Subcutaneous abdominal adipose tissue (tissue), 5 donors: ENCODE results near the gene SLC39A8.
"Not testable (repeated sequence)": the region's sequence is repeated elsewhere in the genome, so short reads cannot be mapped to it uniquely, and the experiment has no call there.

Source experiments
- H3K27ac ChIP-seq: one replicate; pipeline ENCODE4 v1.7.0; 2013; ENCODE audit warnings: low read depth, mild to moderate bottlenecking, inconsistent platforms, low read length, moderate library complexity
- H3K27me3 ChIP-seq, 5 donors: one replicate each; pipeline ENCODE4 v1.7.0; 2013; ENCODE audit warnings: low read length in 5 of 5, inconsistent platforms in 1 of 5; ENCODE audit not compliant: control insufficient read depth in 5 of 5, insufficient read depth in 4 of 5
- H3K36me3 ChIP-seq, 5 donors: one replicate each; pipeline ENCODE4 v1.7.0; 2013; ENCODE audit warnings: low read length in 5 of 5; ENCODE audit not compliant: control insufficient read depth in 5 of 5, insufficient read depth in 5 of 5
- H3K4me1 ChIP-seq, 5 donors: one replicate each; pipeline ENCODE4 v1.7.0; 2013; ENCODE audit warnings: low read length in 5 of 5, mild to moderate bottlenecking in 3 of 5, moderate library complexity in 1 of 5; ENCODE audit not compliant: control insufficient read depth in 5 of 5, insufficient read depth in 5 of 5
- H3K4me3 ChIP-seq, 5 donors: one replicate each; pipeline ENCODE4 v1.7.0; 2013; ENCODE audit warnings: low read length in 5 of 5, low read depth in 1 of 5
- H3K9ac ChIP-seq, 5 donors: one replicate each; pipeline ENCODE4 v1.7.0; 2013; ENCODE audit warnings: low read length in 5 of 5, mild to moderate bottlenecking in 4 of 5, moderate library complexity in 3 of 5
- H3K9me3 ChIP-seq, 5 donors: one replicate each; pipeline ENCODE4 v1.7.0; 2013; ENCODE audit warnings: low read length in 5 of 5; ENCODE audit not compliant: control insufficient read depth in 5 of 5
- donor health status: healthy.
- donor health status: healthy.
- donor health status: healthy.
- donor health status: healthy.
- donor health status: healthy.

The SLC39A8 gene

DNA sequence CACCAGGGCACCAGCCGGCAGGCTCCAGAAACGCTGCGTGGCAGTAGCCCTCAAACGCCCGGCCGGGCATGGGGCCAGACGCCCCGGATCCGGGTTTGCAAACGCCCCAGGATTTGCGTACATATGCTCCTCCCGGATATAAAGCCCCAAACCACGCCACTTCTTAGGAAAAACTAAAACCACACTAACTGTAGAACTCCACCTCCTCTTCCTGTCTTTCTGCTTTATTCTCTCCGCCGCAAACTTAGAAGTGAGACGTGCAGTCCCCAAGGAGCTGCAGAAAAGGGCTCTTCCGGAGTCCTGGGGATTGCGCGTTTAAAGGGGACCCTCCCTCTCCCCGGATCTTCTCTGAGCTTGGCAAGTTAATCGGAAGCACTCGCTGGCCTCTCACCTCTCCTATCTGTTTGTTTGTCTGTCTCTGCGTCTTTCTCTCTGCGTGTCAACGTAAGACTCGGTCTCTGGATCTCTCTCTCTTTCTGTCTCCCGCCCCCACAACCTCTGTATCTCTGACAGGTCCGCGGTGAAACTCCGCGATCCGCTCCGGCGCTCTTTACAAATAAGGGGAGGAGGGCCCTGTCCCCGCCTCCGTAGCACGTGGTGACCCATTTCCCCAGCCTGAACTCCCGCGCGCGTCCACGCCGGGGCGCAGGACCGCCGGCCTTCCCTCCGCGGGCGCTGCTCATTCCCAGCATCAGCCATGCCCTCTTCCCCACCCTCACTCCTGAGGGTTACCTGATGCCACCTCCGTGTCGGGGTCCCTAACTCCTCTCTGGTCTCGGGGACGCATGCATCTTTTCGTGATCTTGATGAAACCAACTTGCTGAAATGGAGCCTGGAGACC lies at the start of gene SLC39A8:
Gene SLC39A8, minus strand, starts transcription at position 529 of the 841 bp plus-strand sequence. CDS start 820 bp downstream, outside the sequence.
- Histone ChIP-seq H3K4me1 (peaks cover 0 to 27% (median 20%) of the 10 kb centered on the region in 5 donors), H3K9ac (peak within 1 kb of the TSS; percentile 21 to 83 (median 79)), H3K27ac (peak within 1 kb of the TSS; percentile 42), H3K36me3 (no peaks in the 10 kb centered on the region), H3K4me3 (peak within 1 kb of the TSS; percentile 78 to 98 (median 90)), H3K9me3 (no peaks in the 10 kb centered on the region), H3K27me3 (no peaks in the 10 kb centered on the region)

DNA sequence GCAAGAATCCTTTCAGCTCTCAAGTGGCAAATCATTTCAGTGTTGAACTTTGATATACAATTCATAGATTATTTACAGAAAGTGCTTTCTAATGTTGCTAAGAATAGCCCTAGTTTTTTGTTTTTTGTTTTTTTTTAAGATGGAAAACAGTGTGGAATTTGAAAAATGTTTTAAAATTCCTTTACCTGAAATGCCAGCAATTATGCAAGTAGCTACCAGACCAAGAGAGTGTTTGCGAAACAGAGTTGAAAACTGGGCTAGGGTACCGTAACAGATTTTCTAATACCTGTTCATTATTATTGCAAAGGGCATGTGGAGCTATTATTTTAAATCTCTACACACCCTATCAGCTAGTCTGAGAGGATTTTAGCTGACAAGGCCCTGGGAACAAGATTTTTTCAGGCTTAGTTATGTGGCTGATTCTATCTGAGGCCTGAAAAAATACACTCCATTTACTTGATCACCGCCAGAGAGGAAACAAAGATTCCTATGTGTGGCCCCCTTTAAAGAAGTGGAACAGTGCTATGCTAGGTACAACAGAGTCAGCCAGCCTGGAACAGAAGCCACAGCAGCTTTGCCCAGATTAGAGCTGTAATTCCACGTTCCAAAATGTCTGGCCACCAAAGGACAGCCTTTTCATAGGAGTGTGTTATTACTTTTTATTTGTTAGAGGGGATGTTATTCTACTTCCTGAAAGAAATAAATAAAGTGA lies 46.9 kb upstream of the SLC39A8 start:
- Histone ChIP-seq H3K36me3 (no peaks in the 10 kb centered on the region), H3K4me1 (no peaks in the 10 kb centered on the region), H3K4me3 (no peak overlapping the region), H3K27me3 (no peaks in the 10 kb centered on the region), H3K9ac (no peak overlapping the region), H3K27ac (no peak overlapping the region), H3K9me3 (no peaks in the 10 kb centered on the region)

DNA sequence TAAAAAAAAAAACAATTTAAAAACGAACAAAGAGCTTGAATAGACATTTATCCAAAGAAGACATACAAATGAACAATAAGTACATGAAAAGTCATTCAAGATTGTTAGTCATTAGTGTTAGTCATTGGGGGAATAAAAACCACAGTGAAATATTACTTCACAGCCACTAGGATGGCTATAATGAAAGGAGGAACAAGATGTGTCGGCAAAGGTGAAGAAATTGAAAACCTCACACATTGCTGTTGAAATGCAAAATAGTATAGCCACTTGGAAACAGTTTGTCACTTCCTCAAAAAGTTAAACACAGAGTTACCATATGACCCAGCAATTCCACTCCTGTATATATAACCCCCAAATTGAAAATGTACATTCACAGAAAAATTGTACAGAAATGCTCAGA lies 45.2 kb upstream of the SLC39A8 start:
- Histone ChIP-seq H3K36me3 (no peaks in the 10 kb centered on the region), H3K27ac (no peak overlapping the region), H3K9ac (no peak overlapping the region), H3K9me3 (no peaks in the 10 kb centered on the region), H3K4me1 (no peaks in the 10 kb centered on the region), H3K27me3 (no peaks in the 10 kb centered on the region), H3K4me3 (no peak overlapping the region)

DNA sequence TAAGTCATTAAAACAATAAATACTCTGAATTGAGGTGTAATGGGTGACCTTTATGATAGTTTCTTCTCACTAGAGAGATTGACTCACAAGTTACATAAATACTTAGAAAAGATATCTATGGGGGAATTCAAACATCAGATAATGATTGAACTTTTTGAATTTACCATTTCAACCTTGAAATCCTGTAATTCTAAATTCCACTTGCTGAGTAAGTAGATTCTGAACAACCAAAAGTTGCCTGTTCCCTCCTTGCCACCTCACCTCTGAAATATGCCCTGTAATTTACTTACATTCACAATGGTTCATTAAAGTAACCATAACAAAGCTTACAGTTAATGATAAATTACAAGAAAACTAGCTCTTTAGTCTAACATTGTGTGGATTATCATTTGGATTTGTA lies 43.3 kb upstream of the SLC39A8 start:
- H3K4me3 ChIP-seq: no peak overlapping the region
- no peak overlapping the region for H3K9ac ChIP-seq
- H3K27me3 ChIP-seq: peaks cover 0 to 2% (median 0%) of the 10 kb centered on the region in 5 donors
- H3K27ac ChIP-seq: no peak overlapping the region
- H3K9me3 ChIP-seq: no peaks in the 10 kb centered on the region
- no peaks in the 10 kb centered on the region for H3K4me1 ChIP-seq
- H3K36me3 ChIP-seq: no peaks in the 10 kb centered on the region

DNA sequence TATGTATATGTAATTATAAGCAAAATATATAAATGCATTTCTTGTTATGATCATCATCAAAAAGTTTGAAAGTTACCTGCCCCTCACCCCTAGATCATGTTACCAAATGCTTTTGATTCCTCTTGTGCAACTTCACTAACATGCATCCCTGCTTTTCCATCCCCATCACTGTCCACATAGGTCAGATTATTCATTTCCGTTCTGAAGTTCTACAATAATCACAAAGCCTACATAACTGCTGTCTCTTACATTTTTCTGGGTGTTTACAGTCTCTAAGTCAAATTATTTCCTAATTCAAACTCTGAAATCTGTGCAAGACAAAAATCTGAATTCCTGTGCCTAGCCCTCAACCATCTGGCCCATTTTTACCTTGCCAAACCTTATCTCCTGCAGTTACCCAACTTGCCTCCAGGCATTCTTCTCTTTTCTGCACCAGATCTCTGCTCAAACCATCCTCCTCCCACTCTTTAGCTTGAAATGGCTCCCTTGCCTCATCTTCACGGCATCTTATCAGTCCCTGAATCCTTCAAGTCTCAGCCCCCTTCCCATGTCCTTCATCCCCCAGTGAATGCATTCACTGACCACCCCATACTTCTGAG lies 42.4 kb upstream of the SLC39A8 start:
- no peak overlapping the region for H3K4me3 ChIP-seq
- H3K9ac ChIP-seq: no peak overlapping the region
- H3K4me1 ChIP-seq: no peaks in the 10 kb centered on the region
- H3K9me3 ChIP-seq: no peaks in the 10 kb centered on the region
- peaks cover 0 to 2% (median 0%) of the 10 kb centered on the region in 5 donors for H3K27me3 ChIP-seq
- H3K27ac ChIP-seq: no peak overlapping the region
- no peaks in the 10 kb centered on the region for H3K36me3 ChIP-seq

DNA sequence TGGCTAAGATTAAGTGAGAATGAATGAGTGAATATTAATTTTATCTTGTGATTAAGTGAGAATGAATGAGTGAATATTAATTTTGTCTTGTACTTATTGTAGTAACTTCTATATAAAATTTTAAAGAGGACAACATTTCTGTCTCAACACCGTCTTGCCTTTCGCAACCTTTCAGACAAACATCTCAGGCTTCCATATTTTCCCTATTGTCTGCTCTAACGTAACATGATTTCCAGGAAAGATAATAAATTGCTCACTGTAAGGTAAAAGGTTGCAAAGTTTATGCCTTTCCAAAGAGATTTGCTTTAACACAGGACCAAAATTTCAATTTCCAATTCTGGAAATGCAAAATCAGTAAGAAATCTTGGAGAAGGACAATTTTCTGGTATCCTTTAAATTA lies 41.7 kb upstream of the SLC39A8 start:
- Histone ChIP-seq H3K9ac (no peak overlapping the region), H3K36me3 (no peaks in the 10 kb centered on the region), H3K27me3 (peaks cover 0 to 2% (median 0%) of the 10 kb centered on the region in 5 donors), H3K27ac (no peak overlapping the region), H3K4me1 (no peaks in the 10 kb centered on the region), H3K4me3 (no peak overlapping the region), H3K9me3 (no peaks in the 10 kb centered on the region)

DNA sequence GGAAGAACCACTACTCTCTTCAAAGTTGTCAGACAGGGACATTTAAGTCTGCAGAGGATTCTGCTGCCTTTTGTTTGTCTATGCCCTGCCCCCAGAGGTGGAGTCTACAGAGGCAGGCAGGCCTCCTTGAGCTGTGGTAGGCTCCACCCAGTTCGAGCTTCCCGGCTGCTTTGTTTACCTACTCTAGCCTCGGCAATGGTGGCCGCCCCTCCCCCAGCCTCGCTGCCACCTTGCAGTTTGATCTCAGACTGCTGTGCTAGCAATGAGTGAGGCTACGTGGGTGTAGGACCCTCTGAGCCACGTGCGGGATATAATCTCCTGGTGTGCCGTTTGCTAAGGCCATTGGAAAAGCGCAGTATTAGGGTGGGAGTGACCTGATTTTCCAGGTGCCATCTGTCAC lies 35.0 kb upstream of the SLC39A8 start:
- H3K9me3 ChIP-seq, H3K9ac ChIP-seq, H3K4me3 ChIP-seq, H3K27me3 ChIP-seq, H3K27ac ChIP-seq, H3K4me1 ChIP-seq, H3K36me3 ChIP-seq: not testable (repeated sequence)

DNA sequence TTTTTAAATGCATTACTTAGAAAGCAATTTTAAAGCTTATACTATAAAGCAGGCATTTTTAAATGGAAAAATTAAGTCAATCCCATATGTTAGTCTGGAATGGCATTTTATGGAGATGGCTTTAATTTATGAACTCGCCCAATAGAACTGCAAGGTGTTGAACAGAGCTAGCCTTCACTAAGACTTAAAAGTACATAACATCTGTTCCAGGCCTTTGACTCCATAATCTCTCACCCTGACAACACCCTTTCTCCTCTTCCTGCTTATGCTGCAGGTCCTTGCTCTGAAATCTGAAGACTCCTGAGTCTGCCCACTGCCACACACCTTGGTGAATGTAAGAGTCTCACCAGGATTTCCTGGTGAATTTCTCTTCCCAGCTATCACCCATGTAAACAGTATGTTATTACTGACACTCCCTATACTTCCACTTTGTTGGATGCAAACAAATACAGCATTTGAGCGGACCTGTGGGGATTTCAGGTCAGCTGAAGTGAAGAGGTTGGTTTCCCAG lies 17.7 kb upstream of the SLC39A8 start:
- Histone ChIP-seq H3K4me1 (no peaks in the 10 kb centered on the region), H3K27me3 (no peaks in the 10 kb centered on the region), H3K9me3 (peaks cover 0 to 8% (median 4%) of the 10 kb centered on the region in 5 donors), H3K4me3 (no peak overlapping the region), H3K9ac (no peak overlapping the region), H3K27ac (no peak overlapping the region), H3K36me3 (no peaks in the 10 kb centered on the region)

DNA sequence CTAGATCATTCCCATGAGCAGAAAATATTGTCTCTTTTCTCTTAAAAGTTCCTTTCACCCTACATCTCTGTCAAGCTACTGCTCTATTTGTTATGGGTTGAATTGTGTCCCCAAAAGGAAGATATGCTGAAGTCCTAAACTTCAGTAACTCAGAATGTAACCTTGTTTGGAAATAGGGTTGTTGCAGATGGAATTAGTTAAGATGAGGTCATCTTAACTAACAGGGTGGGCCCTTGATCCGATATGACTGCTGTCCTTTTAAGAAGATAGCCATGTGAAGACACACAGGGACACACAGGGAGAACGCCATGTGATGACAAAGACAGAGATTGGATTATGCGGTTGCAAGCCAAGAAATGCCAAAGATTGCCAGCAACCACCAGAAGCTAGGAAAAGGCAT lies 12.8 kb upstream of the SLC39A8 start:
- Histone ChIP-seq H3K9me3 (no peaks in the 10 kb centered on the region), H3K27me3 (no peaks in the 10 kb centered on the region), H3K27ac (no peak overlapping the region), H3K9ac (no peak overlapping the region), H3K4me1 (no peaks in the 10 kb centered on the region), H3K4me3 (no peak overlapping the region), H3K36me3 (no peaks in the 10 kb centered on the region)

DNA sequence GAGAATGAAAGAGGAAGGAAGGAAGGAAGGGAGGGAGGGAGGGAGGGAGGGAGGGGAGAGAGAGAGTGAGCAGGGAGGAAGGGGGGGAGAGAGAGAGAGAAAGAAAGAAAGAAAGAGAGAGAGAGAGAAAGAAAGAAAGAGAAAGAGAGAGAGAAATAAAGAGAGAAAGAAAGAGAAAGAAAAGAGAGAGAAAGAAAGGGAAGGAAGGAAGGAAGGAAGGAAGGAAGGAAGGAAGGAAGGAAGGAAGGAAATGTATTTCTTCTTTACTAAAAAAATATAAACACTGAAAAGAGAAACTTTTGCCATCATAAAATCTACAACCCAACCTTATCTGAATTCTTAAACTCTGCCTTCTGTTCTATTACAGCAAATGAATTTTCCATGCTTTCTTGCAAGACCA lies 12.4 kb upstream of the SLC39A8 start:
- not testable (repeated sequence) for H3K36me3 ChIP-seq, H3K4me1 ChIP-seq, H3K27ac ChIP-seq, H3K27me3 ChIP-seq, H3K9me3 ChIP-seq, H3K9ac ChIP-seq, H3K4me3 ChIP-seq
